Loucy (cell line): ENCODE measurements around the gene TRIM58.

Experiments used
- CTCF ChIP-seq: fragments of 200-600 bp; sonication (generic); conservative IDR thresholded peaks from 2 replicates; pipeline ENCODE4 v1.5.1; 2014; ENCODE audit warnings: mild to moderate bottlenecking, antibody characterized with exemption, low read length
- EZH2phosphoT487 ChIP-seq: fragments of 200-600 bp; IDR thresholded peaks from 2 replicates; pipeline ENCODE4 v1.6.1; 2018; ENCODE audit warnings: antibody characterized with exemption, mild to moderate bottlenecking, moderate library complexity, borderline replicate concordance

DNA sequence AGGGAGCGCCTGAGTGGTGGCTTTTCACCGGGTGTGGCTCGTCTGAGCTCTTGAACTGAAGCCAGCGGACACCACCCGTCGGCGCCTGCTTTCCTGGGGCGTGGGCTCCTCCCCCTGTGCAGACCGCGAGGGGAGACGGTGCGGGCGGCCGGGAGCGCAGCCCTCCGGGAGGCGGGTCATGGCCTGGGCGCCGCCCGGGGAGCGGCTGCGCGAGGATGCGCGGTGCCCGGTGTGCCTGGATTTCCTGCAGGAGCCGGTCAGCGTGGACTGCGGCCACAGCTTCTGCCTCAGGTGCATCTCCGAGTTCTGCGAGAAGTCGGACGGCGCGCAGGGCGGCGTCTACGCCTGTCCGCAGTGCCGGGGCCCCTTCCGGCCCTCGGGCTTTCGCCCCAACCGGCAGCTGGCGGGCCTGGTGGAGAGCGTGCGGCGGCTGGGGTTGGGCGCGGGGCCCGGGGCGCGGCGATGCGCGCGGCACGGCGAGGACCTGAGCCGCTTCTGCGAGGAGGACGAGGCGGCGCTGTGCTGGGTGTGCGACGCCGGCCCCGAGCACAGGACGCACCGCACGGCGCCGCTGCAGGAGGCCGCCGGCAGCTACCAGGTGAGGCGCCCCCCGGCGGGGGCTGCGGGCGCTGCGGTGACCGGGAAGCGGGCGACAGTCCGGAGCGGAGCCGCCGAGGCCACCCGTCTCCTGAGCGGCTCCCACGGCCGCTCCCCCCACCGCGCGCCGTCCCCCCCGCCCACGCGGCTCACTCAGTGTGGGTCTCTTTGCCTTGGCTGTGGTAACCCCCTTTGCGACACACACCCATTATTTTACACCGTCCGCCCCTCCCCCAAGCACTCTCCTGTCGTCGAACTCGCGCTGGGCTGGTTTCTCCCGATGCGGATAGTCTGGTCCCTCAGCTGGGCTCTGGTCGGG is at the start of gene TRIM58:
- no peak for TF ChIP-seq CTCF
- no peak for TF ChIP-seq EZH2phosphoT487
